HL-60 (cell line): Measurements from ENCODE around the gene CLDN9.
A peak's percentile ranks its signal among the peaks of the same experiment; 100 is the strongest.

Experiments used
- DNase-seq, 2 experiments: peaks; one replicate each; pipeline ENCODE4 v3.0.0-alpha.2; 2010 to 2020; ENCODE audit warnings: low read depth in 1 of 2, low spot score in 1 of 2
- H3K27ac ChIP-seq: fragments of 250-450 bp; sonication (Bioruptor Pico); replicated peaks from 2 replicates; pipeline ENCODE4 v1.5.1; 2020; ENCODE audit warnings: mild to moderate bottlenecking, moderate library complexity
- H3K27me3 ChIP-seq: fragments of 250-450 bp; sonication (Bioruptor Pico); 2 replicates; pipeline ENCODE4 v1.5.1; 2021; ENCODE audit warnings: mild to moderate bottlenecking, moderate library complexity; ENCODE audit not compliant: insufficient read depth, poor library complexity, severe bottlenecking
- H3K4me3 ChIP-seq: replicated peaks from 2 replicates; pipeline ENCODE4 v1.5.1; 2011; ENCODE audit warnings: mild to moderate bottlenecking, control low read depth, low read length; ENCODE audit not compliant: insufficient read depth
- CTCF ChIP-seq: IDR thresholded peaks from one replicate; pipeline ENCODE4 v1.5.1; 2011; ENCODE audit warnings: low read length, control low read depth, inconsistent platforms; ENCODE audit not compliant: insufficient read depth
- GABPA ChIP-seq: IDR thresholded peaks from 2 replicates; pipeline ENCODE4 v1.6.1; 2012; ENCODE audit warnings: low read depth
- POLR2AphosphoS5 ChIP-seq: IDR thresholded peaks from 2 replicates; pipeline ENCODE4 v1.6.1; 2012; ENCODE audit warnings: low read depth
- SPI1 ChIP-seq: IDR thresholded peaks from 2 replicates; pipeline ENCODE4 v1.6.1; 2012; ENCODE audit warnings: low read depth, mild to moderate bottlenecking, borderline replicate concordance
- TF ChIP-seq, protein P1 (sequence below): IDR thresholded peaks from 2 replicates; pipeline ENCODE4 v1.6.1; 2012; ENCODE audit warnings: low read depth; ENCODE audit not compliant: insufficient replicate concordance

CLDN9 gene

GRCh38 chr16:2967721-2968161 lies 45.0 kb upstream of the CLDN9 start:
- no peak overlapping the region for H3K4me3 ChIP-seq
- peaks cover 15% of the 10 kb centered on the region for H3K27me3 ChIP-seq
- H3K27ac ChIP-seq: no peak overlapping the region
- TF ChIP-seq, protein P1, sequence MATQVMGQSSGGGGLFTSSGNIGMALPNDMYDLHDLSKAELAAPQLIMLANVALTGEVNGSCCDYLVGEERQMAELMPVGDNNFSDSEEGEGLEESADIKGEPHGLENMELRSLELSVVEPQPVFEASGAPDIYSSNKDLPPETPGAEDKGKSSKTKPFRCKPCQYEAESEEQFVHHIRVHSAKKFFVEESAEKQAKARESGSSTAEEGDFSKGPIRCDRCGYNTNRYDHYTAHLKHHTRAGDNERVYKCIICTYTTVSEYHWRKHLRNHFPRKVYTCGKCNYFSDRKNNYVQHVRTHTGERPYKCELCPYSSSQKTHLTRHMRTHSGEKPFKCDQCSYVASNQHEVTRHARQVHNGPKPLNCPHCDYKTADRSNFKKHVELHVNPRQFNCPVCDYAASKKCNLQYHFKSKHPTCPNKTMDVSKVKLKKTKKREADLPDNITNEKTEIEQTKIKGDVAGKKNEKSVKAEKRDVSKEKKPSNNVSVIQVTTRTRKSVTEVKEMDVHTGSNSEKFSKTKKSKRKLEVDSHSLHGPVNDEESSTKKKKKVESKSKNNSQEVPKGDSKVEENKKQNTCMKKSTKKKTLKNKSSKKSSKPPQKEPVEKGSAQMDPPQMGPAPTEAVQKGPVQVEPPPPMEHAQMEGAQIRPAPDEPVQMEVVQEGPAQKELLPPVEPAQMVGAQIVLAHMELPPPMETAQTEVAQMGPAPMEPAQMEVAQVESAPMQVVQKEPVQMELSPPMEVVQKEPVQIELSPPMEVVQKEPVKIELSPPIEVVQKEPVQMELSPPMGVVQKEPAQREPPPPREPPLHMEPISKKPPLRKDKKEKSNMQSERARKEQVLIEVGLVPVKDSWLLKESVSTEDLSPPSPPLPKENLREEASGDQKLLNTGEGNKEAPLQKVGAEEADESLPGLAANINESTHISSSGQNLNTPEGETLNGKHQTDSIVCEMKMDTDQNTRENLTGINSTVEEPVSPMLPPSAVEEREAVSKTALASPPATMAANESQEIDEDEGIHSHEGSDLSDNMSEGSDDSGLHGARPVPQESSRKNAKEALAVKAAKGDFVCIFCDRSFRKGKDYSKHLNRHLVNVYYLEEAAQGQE: no peak
- TF ChIP-seq GABPA: no peak
- no peak for TF ChIP-seq CTCF
- TF ChIP-seq SPI1: no peak
- TF ChIP-seq POLR2AphosphoS5: no peak
- DNase-seq: no peak

- DNase-seq: no peak
- Histone ChIP-seq H3K27ac (no peak overlapping the region), H3K27me3 (peaks cover 9% of the 10 kb centered on the region), H3K4me3 (peak overlapping the region; percentile 87; the same call in 1 of the 2 replicates)
- no peak for TF ChIP-seq SPI1
- no peak for TF ChIP-seq GABPA
- TF ChIP-seq, protein P1: no peak
- no peak for TF ChIP-seq CTCF
- no peak for TF ChIP-seq POLR2AphosphoS5
Observed at GRCh38 chr16:2968368-2968737, 44.4 kb upstream of the CLDN9 start.

- TF ChIP-seq, protein P1: peak; percentile 99
- TF ChIP-seq CTCF (no peak), POLR2AphosphoS5 (peak; percentile 44; the same call in 1 of the 2 replicates), GABPA (peak; percentile 45)
- H3K27ac ChIP-seq: peak within 1 kb of the TSS; percentile 91
Observed at GRCh38 chr16:2968738-2969544, 43.8 kb upstream of the CLDN9 start, which contains the start of gene PAQR4. Gene PAQR4 (plus strand): TSS chr16:2969348. CDS start chr16:2969675, 327 bp downstream.

More at GRCh38 chr16:2968738-2969544, 43.8 kb upstream of the CLDN9 start, which contains the start of gene PAQR4:
- peak; percentile 83 for DNase-seq
- peaks cover 3% of the 10 kb centered on the region for H3K27me3 ChIP-seq
- H3K4me3 ChIP-seq: peak within 1 kb of the TSS; percentile 87
